ENCODE measurements around the gene SRRM1.
A peak's percentile ranks its signal among the peaks of the same experiment; 100 is the strongest.

Gene SRRM1

DNA sequence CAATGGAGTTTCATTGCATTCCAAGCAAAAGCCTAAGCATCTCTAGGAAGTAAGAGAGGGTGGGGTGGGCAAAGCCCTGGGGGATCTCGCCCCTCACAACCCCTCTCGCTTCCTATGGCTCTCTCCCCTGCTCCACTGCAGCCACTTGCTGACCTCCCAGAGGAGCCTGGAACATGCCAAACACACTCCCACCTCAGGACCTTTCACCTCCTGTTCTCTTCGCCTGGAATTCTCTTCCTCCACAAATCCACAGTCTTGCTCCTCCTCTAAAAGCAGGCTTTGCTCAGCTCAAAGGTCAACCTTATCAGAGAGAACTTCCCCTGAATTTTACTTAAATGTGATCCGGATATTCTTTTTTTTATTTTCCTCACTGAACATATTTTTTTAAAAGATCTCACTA is 20.9 kb upstream of the SRRM1 start:
- CTCF ChIA-PET, result interaction anchor here (0.7 kb wide), 1 partner anchor 80 kb away, joined by 6 read pairs; no protein-coding TSS in a partner anchor
- TF ChIP-seq NFRKB (IDR thresholded peaks at IDR 0.05) (no peak), SP1 (IDR thresholded peaks at IDR 0.05) (no peak), CTBP1 (IDR thresholded peaks at IDR 0.05; ENCODE audit: borderline replicate concordance) (no peak), HDGF (IDR thresholded peaks at IDR 0.05; ENCODE audit: borderline replicate concordance) (no peak), ZNF384 (IDR thresholded peaks at IDR 0.05) (no peak), FOXA1 (IDR thresholded peaks at IDR 0.05) (no peak), FOXK2 (IDR thresholded peaks at IDR 0.05) (no peak), ARNT (IDR thresholded peaks at IDR 0.05) (no peak), SUZ12 (IDR thresholded peaks at IDR 0.05) (no peak)
- TF ChIP-seq, protein P1, sequence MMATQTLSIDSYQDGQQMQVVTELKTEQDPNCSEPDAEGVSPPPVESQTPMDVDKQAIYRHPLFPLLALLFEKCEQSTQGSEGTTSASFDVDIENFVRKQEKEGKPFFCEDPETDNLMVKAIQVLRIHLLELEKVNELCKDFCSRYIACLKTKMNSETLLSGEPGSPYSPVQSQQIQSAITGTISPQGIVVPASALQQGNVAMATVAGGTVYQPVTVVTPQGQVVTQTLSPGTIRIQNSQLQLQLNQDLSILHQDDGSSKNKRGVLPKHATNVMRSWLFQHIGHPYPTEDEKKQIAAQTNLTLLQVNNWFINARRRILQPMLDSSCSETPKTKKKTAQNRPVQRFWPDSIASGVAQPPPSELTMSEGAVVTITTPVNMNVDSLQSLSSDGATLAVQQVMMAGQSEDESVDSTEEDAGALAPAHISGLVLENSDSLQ (IDR thresholded peaks at IDR 0.05), result no peak
- POLR2A ChIA-PET, result interaction anchor here (0.6 kb wide), 1 partner anchor 208 kb away, joined by 3 read pairs; no protein-coding TSS in a partner anchor

DNA sequence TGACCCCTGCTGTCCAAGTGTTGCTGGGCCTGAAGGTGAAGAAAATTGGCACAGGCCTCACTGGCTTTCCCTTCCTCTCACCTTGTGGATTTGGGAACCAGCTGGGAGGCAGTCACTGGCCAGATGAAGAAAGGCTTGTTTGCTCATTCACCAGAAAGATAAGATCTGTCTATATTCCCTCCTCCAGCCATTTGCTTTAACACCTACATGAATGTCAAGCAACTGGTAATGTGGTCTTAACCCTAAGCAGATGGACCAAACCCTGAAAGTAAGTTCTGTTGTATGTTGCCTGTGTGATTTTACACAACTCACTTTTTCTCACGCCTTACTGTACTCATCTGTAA is 10.3 kb upstream of the SRRM1 start:
- CTCF ChIA-PET, result interaction anchor here (1.0 kb wide), 1 partner anchor 91 kb away, joined by 4 read pairs; no protein-coding TSS in a partner anchor
- POLR2A ChIA-PET, result no interaction called here
- TF ChIP-seq FOXA1 (IDR thresholded peaks at IDR 0.05) (no peak), ELF4 (IDR thresholded peaks at IDR 0.05) (no peak), L3MBTL2 (conservative IDR thresholded peaks at IDR 0.05) (no peak), LEF1 (IDR thresholded peaks at IDR 0.05; ENCODE audit: borderline replicate concordance) (no peak), TARDBP (IDR thresholded peaks at IDR 0.05) (no peak), CTBP1 (IDR thresholded peaks at IDR 0.05; ENCODE audit: borderline replicate concordance) (no peak), FOXM1 (IDR thresholded peaks at IDR 0.05; ENCODE audit: borderline replicate concordance) (no peak), SP1 (IDR thresholded peaks at IDR 0.05) (no peak), ARNT (IDR thresholded peaks at IDR 0.05) (no peak), BHLHE40 (IDR thresholded peaks at IDR 0.05; ENCODE audit: borderline replicate concordance) (no peak), SUZ12 (IDR thresholded peaks at IDR 0.05) (no peak), HDGF (IDR thresholded peaks at IDR 0.05; ENCODE audit: borderline replicate concordance) (no peak), NFRKB (IDR thresholded peaks at IDR 0.05) (no peak), FOXK2 (IDR thresholded peaks at IDR 0.05) (no peak), ZNF384 (IDR thresholded peaks at IDR 0.05) (no peak)
- TF ChIP-seq, protein P1 (IDR thresholded peaks at IDR 0.05), result no peak
- no peak for DNase-seq (ENCODE audit: extremely low spot score)

More for the DNA sequence above, 20.9 kb upstream of the SRRM1 start:
- DNase-seq (ENCODE audit: extremely low spot score), result no peak

GRCh38 chr1:24635195-24635843 is 7.8 kb upstream of the SRRM1 start:
- ChIA-PET CTCF (interaction anchor here (2.2 kb wide), 1 partner anchor 94 kb away, joined by 9 read pairs; no protein-coding TSS in a partner anchor), POLR2A (no interaction called here)
- DNase-seq (ENCODE audit: extremely low spot score), result peak; percentile 64
- TF ChIP-seq ZNF384 (IDR thresholded peaks at IDR 0.05) (no peak), ELF4 (IDR thresholded peaks at IDR 0.05) (no peak), SUZ12 (IDR thresholded peaks at IDR 0.05) (no peak), ARNT (IDR thresholded peaks at IDR 0.05) (no peak), FOXK2 (IDR thresholded peaks at IDR 0.05) (no peak), NFRKB (IDR thresholded peaks at IDR 0.05) (no peak), LEF1 (IDR thresholded peaks at IDR 0.05; ENCODE audit: borderline replicate concordance) (no peak), FOXM1 (IDR thresholded peaks at IDR 0.05; ENCODE audit: borderline replicate concordance) (no peak), HDGF (IDR thresholded peaks at IDR 0.05; ENCODE audit: borderline replicate concordance) (no peak), L3MBTL2 (conservative IDR thresholded peaks at IDR 0.05) (no peak), BHLHE40 (IDR thresholded peaks at IDR 0.05; ENCODE audit: borderline replicate concordance) (no peak), CTBP1 (IDR thresholded peaks at IDR 0.05; ENCODE audit: borderline replicate concordance) (no peak)
- TF ChIP-seq, protein P1 (IDR thresholded peaks at IDR 0.05), result no peak

DNA sequence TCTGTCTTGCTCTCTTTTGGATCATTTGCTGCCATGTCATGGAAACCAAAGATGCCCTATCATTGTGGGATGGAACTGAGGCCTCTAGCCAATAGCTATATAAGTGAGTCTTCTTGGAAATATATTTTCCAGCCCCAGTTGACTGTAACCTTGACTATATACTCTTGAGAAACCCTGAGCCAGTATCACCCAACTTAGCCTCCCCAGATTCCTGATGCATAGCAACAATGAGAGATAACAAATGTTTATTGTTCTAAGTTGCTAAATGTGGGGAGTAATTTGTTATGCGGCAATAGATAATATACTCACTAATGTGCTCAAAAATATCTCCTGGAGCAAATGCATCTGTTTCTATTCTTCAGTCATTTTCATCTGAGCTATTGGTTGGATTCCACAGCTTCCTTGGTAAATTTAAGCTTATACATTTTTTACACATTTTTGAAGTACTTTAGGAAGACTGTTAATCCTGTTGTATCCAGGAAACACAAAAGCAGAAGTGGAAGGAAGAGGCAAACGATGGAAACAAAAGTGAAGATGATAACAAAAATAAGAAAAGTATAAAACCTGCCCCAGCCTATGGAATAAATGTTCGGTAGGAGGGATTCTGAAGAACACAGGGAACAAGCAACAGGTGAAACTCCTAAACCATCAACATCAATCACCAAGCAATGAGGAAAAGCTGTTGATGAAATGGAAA is 6.3 kb upstream of the SRRM1 start:
- no peak for DNase-seq (ENCODE audit: extremely low spot score)
- ChIA-PET POLR2A (interaction anchor here (1.1 kb wide), 1 partner anchor 135 kb away, joined by 3 read pairs; the partner anchor contains the start of gene RCAN3), CTCF (interaction anchor here (1.5 kb wide), 1 partner anchor 95 kb away, joined by 7 read pairs; no protein-coding TSS in a partner anchor)
- no peak for TF ChIP-seq NFRKB (IDR thresholded peaks at IDR 0.05)
- TF ChIP-seq L3MBTL2 (conservative IDR thresholded peaks at IDR 0.05), result no peak
- no peak for TF ChIP-seq TARDBP (IDR thresholded peaks at IDR 0.05)
- no peak for TF ChIP-seq SUZ12 (IDR thresholded peaks at IDR 0.05)
- TF ChIP-seq, protein P1 (IDR thresholded peaks at IDR 0.05), result no peak
- no peak for TF ChIP-seq BHLHE40 (IDR thresholded peaks at IDR 0.05; ENCODE audit: borderline replicate concordance)
- no peak for TF ChIP-seq ZNF384 (IDR thresholded peaks at IDR 0.05)
- TF ChIP-seq LEF1 (IDR thresholded peaks at IDR 0.05; ENCODE audit: borderline replicate concordance), result no peak
- no peak for TF ChIP-seq HDGF (IDR thresholded peaks at IDR 0.05; ENCODE audit: borderline replicate concordance)
- no peak for TF ChIP-seq FOXA1 (IDR thresholded peaks at IDR 0.05)
- TF ChIP-seq SP1 (IDR thresholded peaks at IDR 0.05), result no peak
- no peak for TF ChIP-seq ELF4 (IDR thresholded peaks at IDR 0.05)
- no peak for TF ChIP-seq FOXM1 (IDR thresholded peaks at IDR 0.05; ENCODE audit: borderline replicate concordance)
- no peak for TF ChIP-seq ARNT (IDR thresholded peaks at IDR 0.05)
- no peak for TF ChIP-seq FOXK2 (IDR thresholded peaks at IDR 0.05)
- no peak for TF ChIP-seq CTBP1 (IDR thresholded peaks at IDR 0.05; ENCODE audit: borderline replicate concordance)

GRCh38 chr1:24639094-24639493 is 4.0 kb upstream of the SRRM1 start:
- ChIA-PET CTCF (interaction anchor here (1.1 kb wide), 1 partner anchor 248 kb away, joined by 3 read pairs; no protein-coding TSS in a partner anchor), POLR2A (no interaction called here)
- no peak for TF ChIP-seq NFRKB (IDR thresholded peaks at IDR 0.05)
- TF ChIP-seq L3MBTL2 (conservative IDR thresholded peaks at IDR 0.05), result no peak
- no peak for DNase-seq (ENCODE audit: extremely low spot score)

Measured in HEK293T (cell line).